ENCODE data around the gene TENT4A.

Gene TENT4A

GRCh38 chr5:6803981-6804550 lies 90.8 kb downstream of the TENT4A start:
- no peak for TF ChIP-seq JUND (IDR thresholded peaks at IDR 0.05; ENCODE audit: low read depth)
- in situ Hi-C loops (cut with HindIII; ENCODE audit: low pct_unique_long_range_greater_than_20kb, low sequenced_read_pairs) = no loop called here
- DNase-seq (ENCODE audit: low read depth in 1 of 2, low spot score in 1 of 2) = no peak

- no peak for DNase-seq (ENCODE audit: low read depth in 1 of 2, low spot score in 1 of 2)
- in situ Hi-C loops (cut with HindIII; ENCODE audit: low pct_unique_long_range_greater_than_20kb, low sequenced_read_pairs) = no loop called here
- no peak for TF ChIP-seq JUND (IDR thresholded peaks at IDR 0.05; ENCODE audit: low read depth)
Measured at GRCh38 chr5:6804766-6805501, 91.7 kb downstream of the TENT4A start.

- DNase-seq (ENCODE audit: low read depth in 1 of 2, low spot score in 1 of 2) = no peak
- in situ Hi-C loops (cut with HindIII; ENCODE audit: low pct_unique_long_range_greater_than_20kb, low sequenced_read_pairs) = no loop called here
- TF ChIP-seq JUND (IDR thresholded peaks at IDR 0.05; ENCODE audit: low read depth) = no peak
Measured at GRCh38 chr5:6805841-6806240, 92.6 kb downstream of the TENT4A start.

All from T47D (cell line).